B cell (primary cell): Measurements from ENCODE around the gene ITPRIPL1. TPM values are rescaled to one million over a fixed set of nuclear protein-coding genes. Genes with fewer than 3 reads are reported as not detected.

Experiments used
- ATAC-seq: fragments of 200-7000 bp; cut with Tn5 transposase; one replicate; pipeline ENCODE4 v1.10.0; 2021; ENCODE audit warnings: low read depth, mild to moderate bottlenecking, moderate number of reproducible peaks, moderate library complexity
- CTCF ChIA-PET: fragments of 350-600 bp; sonication (Branson Sonifier 250); formaldehyde crosslinking; loops from one replicate; lab custom pipeline; 2021; ENCODE audit warnings: antibody characterized with exemption, inconsistent platforms; lab: Charles Lee
- POLR2A ChIA-PET: fragments of 350-600 bp; sonication (Branson Sonifier 250); formaldehyde crosslinking; loops from one replicate; lab custom pipeline; 2021; ENCODE audit warnings: antibody characterized with exemption; lab: Charles Lee
- DNase-seq: peaks from one replicate; pipeline ENCODE4 v3.0.0; 2013
- H2AFZ ChIP-seq: 2 replicates; pipeline ENCODE4 v1.6.1; 2012; ENCODE audit warnings: mild to moderate bottlenecking, low read depth, low read length; ENCODE audit not compliant: insufficient read depth, poor library complexity, severe bottlenecking
- H3K27ac ChIP-seq, 2 donors: 1 replicate in 1 of 2; 2 replicates in 1 of 2; pipeline ENCODE4 v1.5.1; 2012 to 2013; ENCODE audit warnings: low read length in 2 of 2, mild to moderate bottlenecking in 2 of 2, moderate library complexity in 1 of 2
- H3K27me3 ChIP-seq, 4 experiments: fragments of 200-600 bp in 1 of 4; sonication (generic) in 1 of 4; replicated peaks in 1 of 4; 1 replicate in 2 of 4; 2 replicates in 2 of 4; pipeline versions ENCODE4 v1.6.1 to v1.7.0; 2013 to 2016; ENCODE audit warnings: low read length in 3 of 4, mild to moderate bottlenecking in 2 of 4, mixed read lengths in 1 of 4, moderate library complexity in 1 of 4; ENCODE audit not compliant: insufficient read depth in 4 of 4, control insufficient read depth in 3 of 4; ENCODE audit errors: control extremely low read depth in 1 of 4
- H3K36me3 ChIP-seq, 2 experiments: replicated peaks in 1 of 2; 1 replicate in 1 of 2; 2 replicates in 1 of 2; pipeline versions ENCODE4 v1.6.1 to v1.7.1; 2013; ENCODE audit warnings: low read length in 1 of 2; ENCODE audit not compliant: insufficient read depth in 2 of 2, control insufficient read depth in 1 of 2; ENCODE audit errors: control extremely low read depth in 1 of 2, extremely low read depth in 1 of 2
- H3K4me1 ChIP-seq, 2 donors: fragments of 200-600 bp in 1 of 2; sonication (generic) in 1 of 2; 1 replicate in 1 of 2; 2 replicates in 1 of 2; pipeline versions ENCODE4 v1.5.1 to v1.6.1; 2013 to 2017; ENCODE audit warnings: low read length in 2 of 2; ENCODE audit not compliant: control insufficient read depth in 2 of 2, insufficient read depth in 2 of 2
- H3K4me2 ChIP-seq: replicated peaks from 2 replicates; pipeline ENCODE3; 2012; ENCODE audit warnings: mild to moderate bottlenecking, low read depth, low read length; ENCODE audit not compliant: poor library complexity, severe bottlenecking
- H3K4me3 ChIP-seq, 5 experiments: fragments of 200-600 bp in 1 of 5; sonication (generic) in 1 of 5; 1 replicate in 3 of 5; 2 replicates in 2 of 5; pipeline versions ENCODE4 v1.5.1 to v1.7.0; 2011 to 2016; ENCODE audit warnings: low read length in 4 of 5, mild to moderate bottlenecking in 4 of 5, low read depth in 2 of 5, control low read depth in 1 of 5, moderate library complexity in 1 of 5; ENCODE audit not compliant: insufficient read depth in 1 of 5; ENCODE audit errors: control extremely low read depth in 1 of 5, extremely low read depth in 1 of 5
- H3K79me2 ChIP-seq: fragments of 200-600 bp; sonication (generic); one replicate; pipeline ENCODE4 v1.6.0; 2016; ENCODE audit warnings: low read length; ENCODE audit not compliant: control insufficient read depth, insufficient read depth
- H3K9ac ChIP-seq: fragments of 200-600 bp; sonication (generic); 2 replicates; pipeline ENCODE4 v1.6.1; 2017; ENCODE audit warnings: mild to moderate bottlenecking, low read length, moderate library complexity
- H3K9me3 ChIP-seq, 3 donors: one replicate each; pipeline versions ENCODE4 v1.6.1 to v1.7.1; 2013; ENCODE audit warnings: low read length in 2 of 3; ENCODE audit not compliant: control insufficient read depth in 2 of 3, insufficient read depth in 1 of 3; ENCODE audit errors: control extremely low read depth in 1 of 3
- H4K20me1 ChIP-seq: 2 replicates; pipeline ENCODE4 v1.6.0; 2012; ENCODE audit warnings: mild to moderate bottlenecking, low read length; ENCODE audit not compliant: insufficient read depth, control insufficient read depth, poor library complexity, severe bottlenecking
- H3K27ac Mint-ChIP-seq: one replicate; pipeline ENCODE4 v1.8.0; 2021; ENCODE audit warnings: mixed read lengths
- H3K27me3 Mint-ChIP-seq: one replicate; pipeline ENCODE4 v1.8.0; 2021; ENCODE audit warnings: mixed read lengths
- H3K4me1 Mint-ChIP-seq: one replicate; pipeline ENCODE4 v1.8.0; 2021; ENCODE audit warnings: mixed read lengths
- H3K4me3 Mint-ChIP-seq: one replicate; pipeline ENCODE4 v1.8.0; 2021; ENCODE audit warnings: mixed read lengths
- H3K9me3 Mint-ChIP-seq: one replicate; pipeline ENCODE4 v1.8.0; 2022; ENCODE audit warnings: mixed read lengths; ENCODE audit not compliant: insufficient read depth
- CTCF ChIP-seq: fragments of 200-600 bp; IDR thresholded peaks from one replicate; pipeline ENCODE4 v1.8.0; 2022; ENCODE audit warnings: antibody characterized with exemption, mild to moderate bottlenecking
- EZH2 ChIP-seq: IDR thresholded peaks from 2 replicates; pipeline ENCODE4 v1.6.1; 2012; ENCODE audit warnings: borderline replicate concordance, low read depth, mild to moderate bottlenecking, moderate library complexity, low read length; ENCODE audit not compliant: insufficient read depth, poor library complexity, severe bottlenecking
- WGBS: methylation state at CpG from one replicate; pipeline ENCODE4 v1.1.5; 2013; ENCODE audit warnings: missing lambda C conversion rate; ENCODE audit not compliant: insufficient coverage; 5-methylcytosine and 5-hydroxymethylcytosine counted together
- intact Hi-C: fragments of 100-400 bp; cut with micrococcal nuclease; formaldehyde crosslinking; loops from one replicate; pipeline ENCODE4 v1.10.0; 2022
- polyA plus RNA-seq: library from polyadenylated mRNA; depleted of rRNA; stranded (reverse); fragments of >200 nt; gene quantifications from 2 replicates; pipeline ENCODE4 v1.2.3, GENCODE V29; 2012
- total RNA-seq, 2 donors: library from RNA; stranded (reverse); fragments of 120-200 nt in 1 of 2; gene quantifications; 1 replicate in 1 of 2; 2 replicates in 1 of 2; pipeline versions ENCODE4 v1.2.3 to v1.2.4, GENCODE V29; 2013 to 2022

Gene ITPRIPL1
- total and polyA plus RNA-seq, 2 donors (not counting 1 experiment from before 2014, with no cell fraction given), result 1.8 to 4.2 TPM

GRCh38 chr2:96320728-96321622 is 4.1 kb upstream of the ITPRIPL1 start:
- POLR2A ChIA-PET, result interaction anchor here (0.9 to 3.5 kb wide), 5 partner anchors 13 to 24 kb away, joined by 3 to 28 read pairs (median 6); partner anchors contain the start of genes NCAPH and SNRNP200
- no peak for DNase-seq
- Histone ChIP-seq H3K4me2 (peak overlapping the region; percentile 95), H3K27me3 (no peaks in the 10 kb centered on the region), H2AFZ (peak overlapping the region; percentile 79), H3K4me3 (peak overlapping the region; percentile 76 to 97 (median 79)), H4K20me1 (no peaks in the 10 kb centered on the region), H3K9ac (peak overlapping the region; percentile 80), H3K4me1 (peaks cover 33 to 43% of the 10 kb centered on the region in 2 donors), H3K36me3 (no peaks in the 10 kb centered on the region), H3K79me2 (no peaks in the 10 kb centered on the region), H3K27ac (peak overlapping the region; percentile 34 to 68), H3K9me3 (no peaks in the 10 kb centered on the region)
- CTCF ChIA-PET, result interaction anchor here (0.8 to 2.6 kb wide), 16 partner anchors 9 to 537 kb away, joined by 3 to 22 read pairs (median 4); partner anchors contain the start of genes ANKRD39, CIAO1, NCAPH and SNRNP200
- intact Hi-C loops, result loop anchor here (1.0 to 10.0 kb wide), 5 partner anchors 14 to 314 kb away; partner anchors contain the start of genes ARID5A, KANSL3, NCAPH and SNRNP200
- Mint-ChIP-seq H3K27ac (peak overlapping the region; percentile 84), H3K9me3 (no peaks in the 10 kb centered on the region), H3K4me1 (peaks cover 49% of the 10 kb centered on the region), H3K27me3 (no peaks in the 10 kb centered on the region), H3K4me3 (peak overlapping the region; percentile 87)
- 1% methylated on average over 34 of the region's 41 CpGs for WGBS
- TF ChIP-seq CTCF (no peak), EZH2 (no peak)
- ATAC-seq, result peak; percentile 9
